ENCODE results near the gene LRFN2. TPM values are rescaled to one million over a fixed set of nuclear protein-coding genes. Genes with fewer than 3 reads are reported as not detected.

Gene LRFN2
- polyA plus RNA-seq, 1 donor (not counting 4 experiments of a cell fraction or from before 2014, with no cell fraction given), result not detected

- FAIRE-seq (no peak), DNase-seq (ENCODE audit: low read depth, low spot score) (no peak)
- H2AFZ ChIP-seq (ENCODE audit: control insufficient read depth, low read length), result no peak overlapping the region
Measured at GRCh38 chr6:40539853-40540252, 47.3 kb downstream of the LRFN2 start.

GRCh38 chr6:40538556-40538955 is 48.6 kb downstream of the LRFN2 start:
- no peaks in the 10 kb centered on the region for H3K9me1 ChIP-seq (ENCODE audit: control insufficient read depth, extremely low read depth, insufficient read depth, low read length)
- H3K27ac ChIP-seq (ENCODE audit: control insufficient read depth, insufficient read depth, low read length), result no peak overlapping the region
- H3K4me3 ChIP-seq (ENCODE audit: control insufficient read depth in 2 of 3, extremely low read depth in 1 of 3, insufficient read depth in 2 of 3, low read depth in 1 of 3, low read length in 3 of 3), result no peak overlapping the region
- no peaks in the 10 kb centered on the region for H3K36me3 ChIP-seq (ENCODE audit: control insufficient read depth in 2 of 2, extremely low read depth in 1 of 2, insufficient read depth in 2 of 2, low read length in 2 of 2)
- H3K4me1 ChIP-seq (ENCODE audit: control insufficient read depth, extremely low read depth, insufficient read depth, low read length), result peaks cover 8% of the 10 kb centered on the region
- H4K20me1 ChIP-seq (ENCODE audit: control insufficient read depth, extremely low read depth, insufficient read depth, low read length), result no peaks in the 10 kb centered on the region
- H2AFZ ChIP-seq (ENCODE audit: control insufficient read depth, low read length), result no peak overlapping the region
- no peaks in the 10 kb centered on the region for H3K9me3 ChIP-seq (ENCODE audit: control insufficient read depth, low read depth, low read length)
- no peak for TF ChIP-seq EZH2 (IDR thresholded peaks at IDR 0.05; ENCODE audit: low read length)
- no peaks in the 10 kb centered on the region for H3K79me2 ChIP-seq (ENCODE audit: control insufficient read depth, insufficient read depth, low read length)
- DNase-seq (ENCODE audit: low read depth, low spot score) (no peak), FAIRE-seq (no peak)
- dilution Hi-C loops (cut with MboI; ENCODE audit: extremely low pct_ligation_motif_present, low sequenced_read_pairs), result no loop called here
- no peak overlapping the region for H3K4me2 ChIP-seq (ENCODE audit: control insufficient read depth, extremely low read depth, insufficient read depth, low read depth, low read length)
- H3K27me3 ChIP-seq (ENCODE audit: control insufficient read depth, extremely low read depth, insufficient read depth, low read length), result peaks cover 14% of the 10 kb centered on the region
- H3K9ac ChIP-seq (ENCODE audit: control insufficient read depth, extremely low read depth, insufficient read depth, low read length), result no peak overlapping the region

More at GRCh38 chr6:40539853-40540252, 47.3 kb downstream of the LRFN2 start:
- H3K9ac ChIP-seq (ENCODE audit: control insufficient read depth, extremely low read depth, insufficient read depth, low read length), result no peak overlapping the region
- peaks cover 8% of the 10 kb centered on the region for H3K4me1 ChIP-seq (ENCODE audit: control insufficient read depth, extremely low read depth, insufficient read depth, low read length)
- no peaks in the 10 kb centered on the region for H3K9me3 ChIP-seq (ENCODE audit: control insufficient read depth, low read depth, low read length)
- no peaks in the 10 kb centered on the region for H4K20me1 ChIP-seq (ENCODE audit: control insufficient read depth, extremely low read depth, insufficient read depth, low read length)
- peaks cover 14% of the 10 kb centered on the region for H3K27me3 ChIP-seq (ENCODE audit: control insufficient read depth, extremely low read depth, insufficient read depth, low read length)
- no peak overlapping the region for H3K27ac ChIP-seq (ENCODE audit: control insufficient read depth, insufficient read depth, low read length)
- H3K9me1 ChIP-seq (ENCODE audit: control insufficient read depth, extremely low read depth, insufficient read depth, low read length), result no peaks in the 10 kb centered on the region
- no peaks in the 10 kb centered on the region for H3K79me2 ChIP-seq (ENCODE audit: control insufficient read depth, insufficient read depth, low read length)
- H3K4me3 ChIP-seq (ENCODE audit: control insufficient read depth in 2 of 3, extremely low read depth in 1 of 3, insufficient read depth in 2 of 3, low read depth in 1 of 3, low read length in 3 of 3), result no peak overlapping the region
- no peaks in the 10 kb centered on the region for H3K36me3 ChIP-seq (ENCODE audit: control insufficient read depth in 2 of 2, extremely low read depth in 1 of 2, insufficient read depth in 2 of 2, low read length in 2 of 2)
- dilution Hi-C loops (cut with MboI; ENCODE audit: extremely low pct_ligation_motif_present, low sequenced_read_pairs), result no loop called here
- TF ChIP-seq CTCF (optimal IDR thresholded peaks at IDR 0.05 in 1 of 3, IDR thresholded peaks at IDR 0.05 in 1 of 3, conservative IDR thresholded peaks at IDR 0.05 in 1 of 3; ENCODE audit: extremely low read depth in 1 of 3, insufficient read depth in 2 of 3, low read length in 3 of 3) (no peak), EZH2 (IDR thresholded peaks at IDR 0.05; ENCODE audit: low read length) (no peak)
- no peak overlapping the region for H3K4me2 ChIP-seq (ENCODE audit: control insufficient read depth, extremely low read depth, insufficient read depth, low read depth, low read length)

- H3K79me2 ChIP-seq (ENCODE audit: control insufficient read depth, insufficient read depth, low read length), result no peaks in the 10 kb centered on the region
- DNase-seq (ENCODE audit: low read depth, low spot score) (no peak), FAIRE-seq (no peak)
- H3K27me3 ChIP-seq (ENCODE audit: control insufficient read depth, extremely low read depth, insufficient read depth, low read length), result peaks cover 14% of the 10 kb centered on the region
- dilution Hi-C loops (cut with MboI; ENCODE audit: extremely low pct_ligation_motif_present, low sequenced_read_pairs), result no loop called here
- H3K27ac ChIP-seq (ENCODE audit: control insufficient read depth, insufficient read depth, low read length), result no peak overlapping the region
- no peaks in the 10 kb centered on the region for H4K20me1 ChIP-seq (ENCODE audit: control insufficient read depth, extremely low read depth, insufficient read depth, low read length)
- no peak overlapping the region for H3K4me3 ChIP-seq (ENCODE audit: control insufficient read depth in 2 of 3, extremely low read depth in 1 of 3, insufficient read depth in 2 of 3, low read depth in 1 of 3, low read length in 3 of 3)
- no peak overlapping the region for H2AFZ ChIP-seq (ENCODE audit: control insufficient read depth, low read length)
- TF ChIP-seq EZH2 (IDR thresholded peaks at IDR 0.05; ENCODE audit: low read length), result no peak
- TF ChIP-seq CTCF (optimal IDR thresholded peaks at IDR 0.05 in 1 of 3, IDR thresholded peaks at IDR 0.05 in 1 of 3, conservative IDR thresholded peaks at IDR 0.05 in 1 of 3; ENCODE audit: extremely low read depth in 1 of 3, insufficient read depth in 2 of 3, low read length in 3 of 3), result no peak
- no peak overlapping the region for H3K4me2 ChIP-seq (ENCODE audit: control insufficient read depth, extremely low read depth, insufficient read depth, low read depth, low read length)
- no peaks in the 10 kb centered on the region for H3K9me3 ChIP-seq (ENCODE audit: control insufficient read depth, low read depth, low read length)
- peaks cover 1% of the 10 kb centered on the region for H3K4me1 ChIP-seq (ENCODE audit: control insufficient read depth, extremely low read depth, insufficient read depth, low read length)
- no peaks in the 10 kb centered on the region for H3K9me1 ChIP-seq (ENCODE audit: control insufficient read depth, extremely low read depth, insufficient read depth, low read length)
- H3K9ac ChIP-seq (ENCODE audit: control insufficient read depth, extremely low read depth, insufficient read depth, low read length), result no peak overlapping the region
- no peaks in the 10 kb centered on the region for H3K36me3 ChIP-seq (ENCODE audit: control insufficient read depth in 2 of 2, extremely low read depth in 1 of 2, insufficient read depth in 2 of 2, low read length in 2 of 2)
Measured at GRCh38 chr6:40537446-40537845, 49.7 kb downstream of the LRFN2 start.
